Heart left ventricle (tissue), 16 donors: ENCODE data around the gene CD164. TPM values are rescaled to one million over a fixed set of nuclear protein-coding genes. Genes with fewer than 3 reads are reported as not detected.
A peak's percentile ranks its signal among the peaks of the same experiment; 100 is the strongest.
"Not testable (repeated sequence)": the region's sequence is repeated elsewhere in the genome, so short reads cannot be mapped to it uniquely, and the experiment has no call there.

Experiments used
- ATAC-seq, 4 donors: fragments of 200-7000 bp; cut with Tn5 transposase; one replicate each; pipeline ENCODE4 v1.9.1; 2020 to 2022; ENCODE audit warnings: moderate library complexity in 4 of 4, mild to moderate bottlenecking in 3 of 4, moderate number of reproducible peaks in 1 of 4
- DNase-seq, 5 donors: peaks; one replicate each; pipeline ENCODE4 v3.0.0-alpha.2; 2020
- H3K27ac ChIP-seq, 12 donors: fragments of 200-600 bp; sonication (generic) in 4 of 12; one replicate each; pipeline versions ENCODE4 v1.5.0 to v1.8.0; 2016 to 2022; ENCODE audit warnings: mild to moderate bottlenecking in 2 of 12
- H3K27me3 ChIP-seq, 9 donors: fragments of 200-600 bp; sonication (generic) in 2 of 9; one replicate each; pipeline versions ENCODE4 v1.5.1 to v1.8.0; 2016 to 2022; ENCODE audit warnings: mild to moderate bottlenecking in 3 of 9
- H3K36me3 ChIP-seq, 9 donors: fragments of 200-600 bp; sonication (generic) in 2 of 9; one replicate each; pipeline versions ENCODE4 v1.5.0 to v1.8.0; 2018 to 2022; ENCODE audit warnings: mild to moderate bottlenecking in 2 of 9
- H3K4me1 ChIP-seq, 12 donors: fragments of 200-600 bp; sonication (generic) in 4 of 12; one replicate each; pipeline versions ENCODE4 v1.5.0 to v1.8.0; 2016 to 2022; ENCODE audit warnings: mild to moderate bottlenecking in 3 of 12
- H3K4me3 ChIP-seq, 12 donors: fragments of 200-600 bp; sonication (generic) in 4 of 12; one replicate each; pipeline versions ENCODE4 v1.5.0 to v1.8.0; 2017 to 2022; ENCODE audit warnings: mild to moderate bottlenecking in 9 of 12, moderate library complexity in 4 of 12
- H3K9me3 ChIP-seq, 12 donors: fragments of 200-600 bp; sonication (generic) in 4 of 12; one replicate each; pipeline versions ENCODE4 v1.5.0 to v1.8.0; 2016 to 2022; ENCODE audit warnings: mild to moderate bottlenecking in 1 of 12
- POLR2A ChIP-seq, 2 donors: fragments of 450-650 bp; IDR thresholded peaks; one replicate each; pipeline ENCODE4 v1.6.1; 2017; ENCODE audit warnings: antibody characterized with exemption in 2 of 2, mild to moderate bottlenecking in 2 of 2, moderate library complexity in 2 of 2
- WGBS, 4 donors: extraction: QIAGEN DNeasy Blood & Tissue Kit in 2 of 4; methylation state at CpG; one replicate each; pipeline versions ENCODE4 v1.1.5 to v1.1.7; 2013 to 2018; 5-methylcytosine and 5-hydroxymethylcytosine counted together
- intact Hi-C, 10 donors: fragments of 100-400 bp; cut with DNase I; formaldehyde crosslinking; loops; one replicate each; pipeline versions ENCODE4 v1.11.1 to v1.14.2; 2022
- polyA plus RNA-seq, 2 donors: library from polyadenylated mRNA; stranded (reverse); fragments of 200-250 nt; gene quantifications; one replicate each; pipeline ENCODE4 v1.2.3, GENCODE V29; 2013
- total RNA-seq, 9 donors: library from RNA; depleted of rRNA in 2 of 9; stranded (reverse); fragments of >200 nt in 2 of 9; fragmentation: NEBNext Ultra II Directional in 3 of 9; extraction: Animal tissue kit (Norgen Biotek cat#: 25700) in 3 of 9; gene quantifications; one replicate each; pipeline versions ENCODE4 v1.1.0 to v1.2.4, GENCODE V29; 2016 to 2023
- TF ChIP-seq, protein P1 (sequence below), 12 donors: fragments of 200-600 bp; sonication (generic) in 4 of 12; IDR thresholded peaks; one replicate each; pipeline versions ENCODE4 v1.5.0 to v1.8.0; 2018 to 2022; ENCODE audit warnings: antibody characterized with exemption in 12 of 12, mild to moderate bottlenecking in 5 of 12
- donor health status: ischemic (EF 13 %, LVEDD 7.1; RV severe dilation, severe dysfunction).
- donor health status: healthy with polysubstance abuse.
- donor health status: DM: no; HTN: yes; CAD: no.
- donor health status: DM: no; HTN: no; CAD: no.
- donor health status: ischemic (EF 25% LVEDD 6.9; RV normal size, moderate dysfunction).
- donor health status: ischemic (EF 25% LVEDD 5.7; RV mildly dilated, moderate dysfunction).
- donor health status: healthy.
- donor health status: DM: yes; HTN: yes; CAD: no.
- donor health status: ischemic (EF 35%, LVEDD 5.7; RV mildly dilated, moderate dysfunction).
- donor health status: nonischemic (EF 11% LVEDD 7.7; RV severe dilation, severe dysfunction).
- donor health status: DM: yes; HTN: yes; CAD: no.
- donor health status: PGD.
- donor health status: ischemic (EF 29% LVEDD 5.4; RV normal size, mild dysfunction).
- donor health status: nonischemic (EF 23%, LVEDD 6.1; RV moderate dilation, normal function).

The CD164 gene
- total and polyA plus RNA-seq, 11 donors = 77.1 to 213 (median 119) TPM

DNA sequence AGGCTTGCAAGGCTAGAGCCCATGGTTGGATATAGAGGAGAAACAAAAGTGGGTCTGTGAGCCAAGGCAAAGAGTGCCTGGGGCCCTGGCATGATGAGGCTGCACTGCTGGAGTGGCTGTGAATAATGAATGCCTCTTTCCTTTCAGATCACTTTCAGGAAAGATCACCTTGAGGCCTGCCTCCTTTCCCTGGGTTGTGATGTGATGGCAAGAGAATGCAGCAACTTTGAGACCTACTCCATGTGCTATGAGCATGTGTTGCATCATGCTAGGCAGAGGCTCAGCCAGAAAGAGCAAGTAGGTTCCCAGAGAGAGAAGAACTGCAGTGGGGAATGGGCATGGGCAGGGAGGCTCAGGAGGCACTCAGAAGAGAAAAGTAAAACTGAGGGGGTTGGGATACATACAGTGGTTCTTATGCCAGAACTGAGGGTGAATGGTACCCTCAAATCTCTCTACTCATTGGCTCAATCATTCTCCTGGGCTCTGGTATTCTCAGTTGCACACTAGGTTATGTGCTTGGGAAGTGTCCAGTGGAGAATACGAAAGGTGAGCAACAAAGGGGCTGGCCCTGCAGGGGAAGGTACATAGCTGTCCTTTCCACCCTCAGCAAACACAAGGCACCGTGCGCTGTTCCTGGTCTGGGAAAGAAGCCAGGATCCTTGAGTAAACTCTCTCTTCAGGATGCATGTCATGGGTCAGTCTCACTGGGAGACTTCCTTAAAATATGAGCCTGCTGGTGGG is 45.9 kb downstream of the CD164 start:
- peak in 3 of 4 donors; percentile 76 to 79 (median 77) for ATAC-seq
- WGBS, 4 donors = 24 to 44% (median 39%) methylated on average over 2 to 3 of the region's 3 CpGs
- peaks cover 0 to 18% (median 0%) of the 10 kb centered on the region in 12 donors for H3K4me1 ChIP-seq
- intact Hi-C loops = no loop called here
- H3K27ac ChIP-seq = no peak overlapping the region
- TF ChIP-seq, protein P1, sequence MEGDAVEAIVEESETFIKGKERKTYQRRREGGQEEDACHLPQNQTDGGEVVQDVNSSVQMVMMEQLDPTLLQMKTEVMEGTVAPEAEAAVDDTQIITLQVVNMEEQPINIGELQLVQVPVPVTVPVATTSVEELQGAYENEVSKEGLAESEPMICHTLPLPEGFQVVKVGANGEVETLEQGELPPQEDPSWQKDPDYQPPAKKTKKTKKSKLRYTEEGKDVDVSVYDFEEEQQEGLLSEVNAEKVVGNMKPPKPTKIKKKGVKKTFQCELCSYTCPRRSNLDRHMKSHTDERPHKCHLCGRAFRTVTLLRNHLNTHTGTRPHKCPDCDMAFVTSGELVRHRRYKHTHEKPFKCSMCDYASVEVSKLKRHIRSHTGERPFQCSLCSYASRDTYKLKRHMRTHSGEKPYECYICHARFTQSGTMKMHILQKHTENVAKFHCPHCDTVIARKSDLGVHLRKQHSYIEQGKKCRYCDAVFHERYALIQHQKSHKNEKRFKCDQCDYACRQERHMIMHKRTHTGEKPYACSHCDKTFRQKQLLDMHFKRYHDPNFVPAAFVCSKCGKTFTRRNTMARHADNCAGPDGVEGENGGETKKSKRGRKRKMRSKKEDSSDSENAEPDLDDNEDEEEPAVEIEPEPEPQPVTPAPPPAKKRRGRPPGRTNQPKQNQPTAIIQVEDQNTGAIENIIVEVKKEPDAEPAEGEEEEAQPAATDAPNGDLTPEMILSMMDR (IDR thresholded peaks at IDR 0.05) = no peak
- no peak for TF ChIP-seq POLR2A (IDR thresholded peaks at IDR 0.05)
- H3K4me3 ChIP-seq = no peak overlapping the region
- no peaks in the 10 kb centered on the region for H3K9me3 ChIP-seq
- H3K36me3 ChIP-seq = no peaks in the 10 kb centered on the region
- peak in 1 of 5 donors; percentile 40 for DNase-seq
- no peaks in the 10 kb centered on the region for H3K27me3 ChIP-seq

DNA sequence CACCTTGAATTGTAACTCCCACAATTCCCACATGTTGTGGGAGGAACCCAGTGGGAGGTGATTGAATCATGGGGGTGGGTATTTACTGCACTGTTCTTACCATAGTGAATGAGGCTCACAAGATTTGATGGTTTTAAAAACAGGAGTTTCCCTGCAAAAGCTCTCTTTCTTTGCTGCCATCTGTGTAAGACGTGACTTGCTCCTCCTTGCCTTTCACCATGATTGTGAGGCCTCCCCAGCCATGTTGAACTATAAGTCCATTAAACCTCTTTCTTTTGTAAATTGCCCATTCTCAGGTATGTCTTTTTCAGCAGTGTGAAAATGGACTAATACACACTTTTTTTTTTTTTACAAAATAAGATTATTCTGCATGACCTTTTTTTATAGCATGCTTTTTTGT is 48.4 kb downstream of the CD164 start:
- peaks cover 0 to 18% (median 0%) of the 10 kb centered on the region in 12 donors for H3K4me1 ChIP-seq
- H3K4me3 ChIP-seq, intact Hi-C loops, H3K27me3 ChIP-seq, H3K9me3 ChIP-seq, DNase-seq, ATAC-seq, H3K27ac ChIP-seq, H3K36me3 ChIP-seq: not testable (repeated sequence)
- 90 to 100% (median 95%) methylated on average over 1 of the region's 1 CpG for WGBS, 4 donors

DNA sequence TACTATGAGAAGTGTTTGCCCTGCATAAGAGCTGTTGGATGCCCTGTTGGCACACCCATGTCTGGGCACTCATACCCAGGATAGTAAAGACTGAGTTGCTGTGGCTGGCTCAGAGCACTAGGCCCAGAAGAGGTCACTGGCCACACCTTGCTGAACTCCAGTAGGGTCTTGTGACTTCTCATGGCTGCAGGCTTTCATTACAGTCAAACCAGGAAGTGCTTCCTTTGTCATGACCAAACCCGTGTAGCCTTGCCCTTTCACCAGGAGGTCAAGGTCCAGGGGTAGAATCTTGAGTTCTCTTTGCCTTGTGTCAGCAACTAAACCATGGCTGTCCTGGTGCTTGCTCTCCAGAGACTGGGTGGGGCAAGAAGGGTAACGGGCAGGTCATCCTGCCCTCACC is 49.5 kb downstream of the CD164 start:
- 49 to 83% (median 67%) methylated on average over 2 of the region's 2 CpGs for WGBS, 4 donors
- Histone ChIP-seq H3K4me3 (no peak overlapping the region), H3K27ac (no peak overlapping the region), H3K9me3 (no peaks in the 10 kb centered on the region), H3K27me3 (no peaks in the 10 kb centered on the region), H3K36me3 (no peaks in the 10 kb centered on the region), H3K4me1 (peaks cover 0 to 18% (median 0%) of the 10 kb centered on the region in 12 donors)
- intact Hi-C loops = no loop called here
- TF ChIP-seq, protein P1 (IDR thresholded peaks at IDR 0.05) = no peak
- no peak for TF ChIP-seq POLR2A (IDR thresholded peaks at IDR 0.05)
- ATAC-seq (peak in 1 of 4 donors; percentile 27), DNase-seq (no peak)

DNA sequence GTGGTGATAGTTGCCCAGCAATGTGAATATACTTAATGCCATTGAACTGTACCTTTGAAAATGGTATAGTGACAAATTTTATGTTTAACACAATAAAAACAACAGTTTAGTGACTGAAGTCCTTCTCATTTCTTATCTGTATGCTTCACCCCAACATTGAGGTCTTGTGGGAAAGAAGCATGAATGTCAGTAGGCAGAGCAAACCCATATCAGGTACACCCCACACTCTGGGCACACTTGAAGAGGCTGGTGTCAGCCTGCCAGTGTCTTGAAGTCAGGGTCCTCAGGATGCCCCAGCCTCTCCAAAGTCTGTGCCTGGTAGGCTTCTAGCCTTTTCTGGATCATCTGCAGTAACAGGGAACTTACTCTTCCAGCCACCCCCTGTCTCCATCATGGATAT is 51.2 kb downstream of the CD164 start:
- H3K4me1 ChIP-seq = peaks cover 0 to 9% (median 0%) of the 10 kb centered on the region in 12 donors
- DNase-seq (no peak), ATAC-seq (no peak)
- no peak overlapping the region for H3K4me3 ChIP-seq
- H3K36me3 ChIP-seq = no peaks in the 10 kb centered on the region
- TF ChIP-seq POLR2A (IDR thresholded peaks at IDR 0.05) = no peak
- TF ChIP-seq, protein P1 (IDR thresholded peaks at IDR 0.05) = no peak
- H3K27me3 ChIP-seq = no peaks in the 10 kb centered on the region
- no peaks in the 10 kb centered on the region for H3K9me3 ChIP-seq
- intact Hi-C loops = no loop called here
- H3K27ac ChIP-seq = no peak overlapping the region

DNA sequence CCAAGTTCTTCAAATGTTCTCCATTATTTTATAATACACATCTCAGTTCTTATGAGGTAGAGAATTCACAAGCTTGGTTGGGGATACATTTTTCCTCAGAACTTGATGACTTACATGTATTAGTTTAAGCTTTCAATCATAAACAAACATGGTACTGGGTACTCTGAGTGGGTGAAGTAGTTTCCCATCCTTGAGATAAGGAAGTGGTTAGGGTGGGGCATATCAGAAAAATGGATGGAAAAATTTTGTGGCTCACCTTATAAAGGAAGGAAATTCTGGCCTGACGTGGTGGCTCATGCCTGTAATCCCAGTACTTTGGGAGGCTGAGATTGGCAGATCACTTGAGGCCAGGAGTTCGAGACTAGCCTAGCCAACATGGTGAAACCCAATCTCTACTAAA is 52.0 kb downstream of the CD164 start:
- Histone ChIP-seq H3K4me1 (peaks cover 0 to 15% (median 0%) of the 10 kb centered on the region in 12 donors), H3K27me3 (no peaks in the 10 kb centered on the region), H3K9me3 (no peaks in the 10 kb centered on the region), H3K27ac (no peak overlapping the region), H3K36me3 (no peaks in the 10 kb centered on the region), H3K4me3 (no peak overlapping the region)
- no peak for TF ChIP-seq POLR2A (IDR thresholded peaks at IDR 0.05)
- TF ChIP-seq, protein P1 (IDR thresholded peaks at IDR 0.05) = no peak
- WGBS, 4 donors = 85 to 89% (median 87%) methylated on average over 2 of the region's 2 CpGs
- intact Hi-C loops = no loop called here
- no peak for ATAC-seq
- DNase-seq = no peak
